ENCODE results near the gene CALN1. TPM values are rescaled to one million over a fixed set of nuclear protein-coding genes. Genes with fewer than 3 reads are reported as not detected.

CALN1 gene
- total and polyA plus RNA-seq, 9 of the 15 experiments (the other 6 are each of a cell fraction or from before 2014, with no cell fraction given): 1.4 to 7.5 (median 3.3) TPM

DNA sequence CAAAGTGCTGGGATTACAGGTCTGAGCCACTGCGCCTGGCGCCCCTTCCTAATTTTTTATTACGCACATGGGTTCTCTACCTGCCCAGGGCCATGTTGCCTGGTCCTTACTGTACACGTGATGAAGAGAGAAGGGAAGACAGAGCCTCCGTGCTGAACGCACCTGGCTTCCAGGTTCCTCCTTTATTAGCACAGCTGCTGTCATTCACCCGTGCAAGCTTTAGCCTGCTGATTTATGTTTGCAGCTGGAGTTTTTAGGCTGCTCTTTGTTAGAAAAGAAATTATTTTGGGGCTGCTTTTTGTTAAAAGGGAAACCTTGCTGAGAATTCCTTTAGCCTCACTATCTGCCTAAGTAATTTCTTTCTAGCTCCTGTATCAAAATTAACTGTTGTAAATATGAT lies 417.0 kb downstream of the CALN1 start:
- ChIA-PET POLR2A (interaction anchor here (0.6 to 1.0 kb wide), 2 partner anchors 8 to 13 kb away, joined by 3 read pairs; no protein-coding TSS in a partner anchor), CTCF (ENCODE audit: low intra/inter-chr PET ratio) (no interaction called here)
- intact Hi-C loops (cut with micrococcal nuclease) (no loop called here), in situ Hi-C loops (cut with MboI) (no loop called here)
- no peak overlapping the region for H3K4me2 ChIP-seq (ENCODE audit: insufficient read depth, low read length)
- no peaks in the 10 kb centered on the region for H3K36me3 ChIP-seq (ENCODE audit: control insufficient read depth, insufficient read depth, low read length)
- no peak overlapping the region for H3K9ac ChIP-seq (ENCODE audit: insufficient read depth in 1 of 2, low read depth in 2 of 2, low read length in 2 of 2)
- no peak overlapping the region for H3K4me3 ChIP-seq
- H3K79me2 ChIP-seq (ENCODE audit: control insufficient read depth, insufficient read depth, low read length): no peaks in the 10 kb centered on the region
- no peak for ATAC-seq
- FAIRE-seq: no peak
- WGBS (ENCODE audit: insufficient coverage, low coverage, missing lambda C conversion rate): 9% methylated on average over 7 of the region's 7 CpGs
- no peak overlapping the region for H2AFZ ChIP-seq (ENCODE audit: low read depth, low read length)
- TF ChIP-seq ZNF551 (CRISPR knock-in tag; IDR thresholded peaks at IDR 0.05) (no peak), E4F1 (CRISPR knock-in tag; IDR thresholded peaks at IDR 0.05; ENCODE audit: borderline replicate concordance) (no peak), ZNF75A (CRISPR knock-in tag; IDR thresholded peaks at IDR 0.05) (no peak), HNRNPUL1 (IDR thresholded peaks at IDR 0.05; ENCODE audit: low read length) (no peak), ZNF57 (CRISPR knock-in tag; IDR thresholded peaks at IDR 0.05) (no peak), BCOR (IDR thresholded peaks at IDR 0.05) (no peak)
- TF ChIP-seq, protein P1, sequence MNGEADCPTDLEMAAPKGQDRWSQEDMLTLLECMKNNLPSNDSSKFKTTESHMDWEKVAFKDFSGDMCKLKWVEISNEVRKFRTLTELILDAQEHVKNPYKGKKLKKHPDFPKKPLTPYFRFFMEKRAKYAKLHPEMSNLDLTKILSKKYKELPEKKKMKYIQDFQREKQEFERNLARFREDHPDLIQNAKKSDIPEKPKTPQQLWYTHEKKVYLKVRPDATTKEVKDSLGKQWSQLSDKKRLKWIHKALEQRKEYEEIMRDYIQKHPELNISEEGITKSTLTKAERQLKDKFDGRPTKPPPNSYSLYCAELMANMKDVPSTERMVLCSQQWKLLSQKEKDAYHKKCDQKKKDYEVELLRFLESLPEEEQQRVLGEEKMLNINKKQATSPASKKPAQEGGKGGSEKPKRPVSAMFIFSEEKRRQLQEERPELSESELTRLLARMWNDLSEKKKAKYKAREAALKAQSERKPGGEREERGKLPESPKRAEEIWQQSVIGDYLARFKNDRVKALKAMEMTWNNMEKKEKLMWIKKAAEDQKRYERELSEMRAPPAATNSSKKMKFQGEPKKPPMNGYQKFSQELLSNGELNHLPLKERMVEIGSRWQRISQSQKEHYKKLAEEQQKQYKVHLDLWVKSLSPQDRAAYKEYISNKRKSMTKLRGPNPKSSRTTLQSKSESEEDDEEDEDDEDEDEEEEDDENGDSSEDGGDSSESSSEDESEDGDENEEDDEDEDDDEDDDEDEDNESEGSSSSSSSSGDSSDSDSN (IDR thresholded peaks at IDR 0.05; ENCODE audit: borderline replicate concordance in 1 of 2, low read depth in 2 of 2, low read length in 2 of 2): no peak
- H3K27me3 ChIP-seq (ENCODE audit: control insufficient read depth in 2 of 2, insufficient read depth in 2 of 2, low read length in 2 of 2): no peaks in the 10 kb centered on the region; a peak in 1 of 5 replicates
- no peaks in the 10 kb centered on the region for H3K9me1 ChIP-seq (ENCODE audit: control insufficient read depth, insufficient read depth, low read length)
- no peak for DNase-seq (ENCODE audit: extremely low read depth in 1 of 4, low spot score in 3 of 4)
- H3K4me1 ChIP-seq (replicated peaks in 1 of 2; ENCODE audit: control insufficient read depth in 2 of 2, insufficient read depth in 2 of 2, low read length in 2 of 2): no peaks in the 10 kb centered on the region
- H4K20me1 ChIP-seq (replicated peaks; ENCODE audit: control insufficient read depth, insufficient read depth, low read length): no peaks in the 10 kb centered on the region
- no peak overlapping the region for H3K27ac ChIP-seq (ENCODE audit: extremely low read depth, low read depth, low read length)
- no TSS peak for BruUV-seq (replicated peaks)
- no peaks in the 10 kb centered on the region for H3K9me3 ChIP-seq (replicated peaks; ENCODE audit: control insufficient read depth, insufficient read depth, low read depth, low read length)
